ENCODE measurements around the gene TNK1.

GRCh38 chr17:7426896-7427489 is 46.1 kb downstream of the TNK1 start:
- TF ChIP-seq MAX (IDR thresholded peaks at IDR 0.05; ENCODE audit: low read depth) = no peak
- TF ChIP-seq JUND (IDR thresholded peaks at IDR 0.05) = no peak
- TF ChIP-seq POLR2AphosphoS5 (IDR thresholded peaks at IDR 0.05; ENCODE audit: low read depth, low read length) = no peak
- TF ChIP-seq SMC3 (IDR thresholded peaks at IDR 0.05; ENCODE audit: low read depth, low read length) = no peak
- TF ChIP-seq RAD21 (IDR thresholded peaks at IDR 0.05; ENCODE audit: low read length) = no peak
- TF ChIP-seq MXI1 (IDR thresholded peaks at IDR 0.05; ENCODE audit: low read depth, low read length) = no peak
- no peak for TF ChIP-seq ELF1 (IDR thresholded peaks at IDR 0.05)
- TF ChIP-seq CTCF (IDR thresholded peaks at IDR 0.05) = no peak
- TF ChIP-seq GATA2 (CRISPR knock-in tag; IDR thresholded peaks at IDR 0.05) = no peak
